IPS-18a (cell line): ENCODE measurements around the gene CNTNAP4.

ENCODE experiments used
- H3K27ac ChIP-seq: one replicate; pipeline ENCODE4 v1.5.1; 2013; ENCODE audit warnings: low read length
- H3K27me3 ChIP-seq: one replicate; pipeline ENCODE4 v1.6.1; 2013; ENCODE audit warnings: mild to moderate bottlenecking, low read length; ENCODE audit not compliant: control insufficient read depth, insufficient read depth
- H3K36me3 ChIP-seq: one replicate; pipeline ENCODE4 v1.6.1; 2013; ENCODE audit warnings: low read depth, low read length; ENCODE audit not compliant: control insufficient read depth
- H3K4me1 ChIP-seq: one replicate; pipeline ENCODE4 v1.6.1; 2013; ENCODE audit warnings: low read depth, low read length; ENCODE audit not compliant: control insufficient read depth
- H3K4me3 ChIP-seq: one replicate; pipeline ENCODE4 v1.5.1; 2013; ENCODE audit warnings: low read length
- H3K9ac ChIP-seq: one replicate; pipeline ENCODE4 v1.6.1; 2013; ENCODE audit warnings: mild to moderate bottlenecking, low read length, moderate library complexity
- H3K9me3 ChIP-seq: one replicate; pipeline ENCODE4 v1.6.1; 2013; ENCODE audit warnings: low read depth, low read length; ENCODE audit not compliant: control insufficient read depth

The CNTNAP4 gene

GRCh38 chr16:76311260-76311659 is 34.1 kb downstream of the CNTNAP4 start:
- Histone ChIP-seq H3K36me3 (no peaks in the 10 kb centered on the region), H3K4me1 (peaks cover 4% of the 10 kb centered on the region), H3K9me3 (no peaks in the 10 kb centered on the region), H3K9ac (no peak overlapping the region), H3K27me3 (no peaks in the 10 kb centered on the region), H3K27ac (no peak overlapping the region), H3K4me3 (no peak overlapping the region)

GRCh38 chr16:76318565-76318964 is 41.4 kb downstream of the CNTNAP4 start:
- Histone ChIP-seq H3K9me3 (no peaks in the 10 kb centered on the region), H3K4me3 (no peak overlapping the region), H3K36me3 (no peaks in the 10 kb centered on the region), H3K27ac (no peak overlapping the region), H3K27me3 (no peaks in the 10 kb centered on the region), H3K9ac (no peak overlapping the region), H3K4me1 (peaks cover 7% of the 10 kb centered on the region)

GRCh38 chr16:76329106-76329505 is 51.9 kb downstream of the CNTNAP4 start:
- H3K36me3 ChIP-seq = no peaks in the 10 kb centered on the region
- H3K27ac ChIP-seq = no peak overlapping the region
- H3K9me3 ChIP-seq = no peaks in the 10 kb centered on the region
- no peaks in the 10 kb centered on the region for H3K27me3 ChIP-seq
- H3K4me3 ChIP-seq = no peak overlapping the region
- no peak overlapping the region for H3K9ac ChIP-seq
- H3K4me1 ChIP-seq = no peaks in the 10 kb centered on the region

- Histone ChIP-seq H3K27ac (no peak overlapping the region), H3K27me3 (no peaks in the 10 kb centered on the region), H3K4me3 (no peak overlapping the region), H3K36me3 (no peaks in the 10 kb centered on the region), H3K4me1 (peaks cover 10% of the 10 kb centered on the region), H3K9ac (no peak overlapping the region), H3K9me3 (peaks cover 14% of the 10 kb centered on the region)
Measured at GRCh38 chr16:76335180-76335974, 58.2 kb downstream of the CNTNAP4 start.

GRCh38 chr16:76336112-76336511 is 58.9 kb downstream of the CNTNAP4 start:
- H3K36me3 ChIP-seq = no peaks in the 10 kb centered on the region
- H3K9me3 ChIP-seq = peaks cover 14% of the 10 kb centered on the region
- H3K9ac ChIP-seq = no peak overlapping the region
- H3K4me3 ChIP-seq = no peak overlapping the region
- H3K27me3 ChIP-seq = no peaks in the 10 kb centered on the region
- peaks cover 10% of the 10 kb centered on the region for H3K4me1 ChIP-seq
- no peak overlapping the region for H3K27ac ChIP-seq

GRCh38 chr16:76338472-76338871 is 61.3 kb downstream of the CNTNAP4 start:
- Histone ChIP-seq H3K36me3 (no peaks in the 10 kb centered on the region), H3K27ac (no peak overlapping the region), H3K4me1 (peaks cover 10% of the 10 kb centered on the region), H3K4me3 (no peak overlapping the region), H3K9me3 (peaks cover 14% of the 10 kb centered on the region), H3K27me3 (no peaks in the 10 kb centered on the region), H3K9ac (no peak overlapping the region)

GRCh38 chr16:76343769-76344168 is 66.6 kb downstream of the CNTNAP4 start:
- Histone ChIP-seq H3K9ac (no peak overlapping the region), H3K9me3 (no peaks in the 10 kb centered on the region), H3K36me3 (no peaks in the 10 kb centered on the region), H3K4me3 (no peak overlapping the region), H3K27ac (no peak overlapping the region), H3K4me1 (peaks cover 10% of the 10 kb centered on the region), H3K27me3 (no peaks in the 10 kb centered on the region)

GRCh38 chr16:76345163-76345661 is 68.0 kb downstream of the CNTNAP4 start:
- no peaks in the 10 kb centered on the region for H3K9me3 ChIP-seq
- H3K4me1 ChIP-seq = peaks cover 2% of the 10 kb centered on the region
- H3K27me3 ChIP-seq = no peaks in the 10 kb centered on the region
- H3K27ac ChIP-seq = no peak overlapping the region
- H3K9ac ChIP-seq = no peak overlapping the region
- no peak overlapping the region for H3K4me3 ChIP-seq
- H3K36me3 ChIP-seq = no peaks in the 10 kb centered on the region

- H3K9ac ChIP-seq = no peak overlapping the region
- H3K27ac ChIP-seq = no peak overlapping the region
- no peaks in the 10 kb centered on the region for H3K27me3 ChIP-seq
- H3K4me3 ChIP-seq = no peak overlapping the region
- H3K4me1 ChIP-seq = no peaks in the 10 kb centered on the region
- no peaks in the 10 kb centered on the region for H3K36me3 ChIP-seq
- H3K9me3 ChIP-seq = no peaks in the 10 kb centered on the region
Measured at GRCh38 chr16:76346210-76346609, 69.0 kb downstream of the CNTNAP4 start.

GRCh38 chr16:76351441-76351840 is 74.2 kb downstream of the CNTNAP4 start:
- Histone ChIP-seq H3K36me3 (no peaks in the 10 kb centered on the region), H3K27me3 (no peaks in the 10 kb centered on the region), H3K4me3 (no peak overlapping the region), H3K9me3 (no peaks in the 10 kb centered on the region), H3K9ac (no peak overlapping the region), H3K27ac (no peak overlapping the region), H3K4me1 (no peaks in the 10 kb centered on the region)

GRCh38 chr16:76360404-76360803 is 83.2 kb downstream of the CNTNAP4 start:
- Histone ChIP-seq H3K9me3 (no peaks in the 10 kb centered on the region), H3K27ac (no peak overlapping the region), H3K27me3 (no peaks in the 10 kb centered on the region), H3K4me3 (no peak overlapping the region), H3K36me3 (no peaks in the 10 kb centered on the region), H3K4me1 (no peaks in the 10 kb centered on the region), H3K9ac (no peak overlapping the region)

- H3K27me3 ChIP-seq = no peaks in the 10 kb centered on the region
- peaks cover 5% of the 10 kb centered on the region for H3K4me1 ChIP-seq
- no peak overlapping the region for H3K27ac ChIP-seq
- no peak overlapping the region for H3K4me3 ChIP-seq
- no peak overlapping the region for H3K9ac ChIP-seq
- no peaks in the 10 kb centered on the region for H3K9me3 ChIP-seq
- H3K36me3 ChIP-seq = no peaks in the 10 kb centered on the region
Measured at GRCh38 chr16:76370344-76370743, 93.1 kb downstream of the CNTNAP4 start.
